ENCODE measurements around the gene DSC3. TPM values are rescaled to one million over a fixed set of nuclear protein-coding genes. Genes with fewer than 3 reads are reported as not detected.
A peak's percentile ranks its signal among the peaks of the same experiment; 100 is the strongest.
"Not testable (repeated sequence)": the region's sequence is repeated elsewhere in the genome, so short reads cannot be mapped to it uniquely, and the experiment has no call there.

Gene DSC3
- total RNA-seq, 1 experiment from 2014 or later: 7.6 TPM

- no peaks in the 10 kb centered on the region for H3K9me2 ChIP-seq (ENCODE audit: insufficient read depth)
- no peaks in the 10 kb centered on the region for H4K20me1 ChIP-seq (ENCODE audit: insufficient read depth)
- ATAC-seq: no peak
- DNase-seq (ENCODE audit: low read depth, low spot score): no peak
- ChIA-PET RAD21 (ENCODE audit: low non-redundant PET in 1 of 2, low total read pairs in 2 of 2, uncharacterized antibody in 2 of 2, unreplicated experiment in 2 of 2) (no interaction called here), CTCF (no interaction called here), POLR2A (no interaction called here)
- H3K36me3 ChIP-seq (ENCODE audit: control insufficient read depth in 1 of 2, insufficient read depth in 2 of 2, low read length in 2 of 2): no peaks in the 10 kb centered on the region
- H3K4me1 ChIP-seq (ENCODE audit: control insufficient read depth in 1 of 2, insufficient read depth in 2 of 2, low read length in 2 of 2): peaks cover 0 to 35% of the 10 kb centered on the region in 2 experiments; a peak in 2 of 4 replicates
- intact Hi-C loops (cut with micrococcal nuclease): no loop called here
- no peaks in the 10 kb centered on the region for H3K27me3 ChIP-seq (ENCODE audit: insufficient read depth, low read length)
- H3K9ac ChIP-seq (ENCODE audit: low read length): peak overlapping the region; percentile 70; the same call in 1 of the 2 replicates
- BruUV-seq (replicated peaks): no TSS peak
- H3K9me3 ChIP-seq (ENCODE audit: control insufficient read depth in 1 of 2, insufficient read depth in 1 of 2, low read depth in 1 of 2, low read length in 2 of 2): no peaks in the 10 kb centered on the region
- TF ChIP-seq ELF1 (IDR thresholded peaks at IDR 0.05; ENCODE audit: borderline replicate concordance, low read depth): no peak
- TF ChIP-seq SRF (IDR thresholded peaks at IDR 0.05; ENCODE audit: low read depth): peak; percentile 87
- TF ChIP-seq SP1 (IDR thresholded peaks at IDR 0.05; ENCODE audit: low read depth): peak; percentile 35; the same call in 1 of the 2 replicates
- TF ChIP-seq TCF7L2 (IDR thresholded peaks at IDR 0.05; ENCODE audit: borderline replicate concordance, extremely low read depth, insufficient read depth, insufficient read length): no peak
- TF ChIP-seq, protein P1, sequence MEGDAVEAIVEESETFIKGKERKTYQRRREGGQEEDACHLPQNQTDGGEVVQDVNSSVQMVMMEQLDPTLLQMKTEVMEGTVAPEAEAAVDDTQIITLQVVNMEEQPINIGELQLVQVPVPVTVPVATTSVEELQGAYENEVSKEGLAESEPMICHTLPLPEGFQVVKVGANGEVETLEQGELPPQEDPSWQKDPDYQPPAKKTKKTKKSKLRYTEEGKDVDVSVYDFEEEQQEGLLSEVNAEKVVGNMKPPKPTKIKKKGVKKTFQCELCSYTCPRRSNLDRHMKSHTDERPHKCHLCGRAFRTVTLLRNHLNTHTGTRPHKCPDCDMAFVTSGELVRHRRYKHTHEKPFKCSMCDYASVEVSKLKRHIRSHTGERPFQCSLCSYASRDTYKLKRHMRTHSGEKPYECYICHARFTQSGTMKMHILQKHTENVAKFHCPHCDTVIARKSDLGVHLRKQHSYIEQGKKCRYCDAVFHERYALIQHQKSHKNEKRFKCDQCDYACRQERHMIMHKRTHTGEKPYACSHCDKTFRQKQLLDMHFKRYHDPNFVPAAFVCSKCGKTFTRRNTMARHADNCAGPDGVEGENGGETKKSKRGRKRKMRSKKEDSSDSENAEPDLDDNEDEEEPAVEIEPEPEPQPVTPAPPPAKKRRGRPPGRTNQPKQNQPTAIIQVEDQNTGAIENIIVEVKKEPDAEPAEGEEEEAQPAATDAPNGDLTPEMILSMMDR (IDR thresholded peaks at IDR 0.05 in 2 of 3, conservative IDR thresholded peaks at IDR 0.05 in 1 of 3; ENCODE audit: borderline replicate concordance in 1 of 3, insufficient read depth in 1 of 3, low read depth in 2 of 3, low read length in 2 of 3): no peak
- TF ChIP-seq JUND (IDR thresholded peaks at IDR 0.05): 0 out of 2 replicates have a peak, but pooled peaks have one; percentile 24
- TF ChIP-seq ZNF274 (IDR thresholded peaks at IDR 0.05; ENCODE audit: low read depth, low read length): no peak
- TF ChIP-seq, protein P2, sequence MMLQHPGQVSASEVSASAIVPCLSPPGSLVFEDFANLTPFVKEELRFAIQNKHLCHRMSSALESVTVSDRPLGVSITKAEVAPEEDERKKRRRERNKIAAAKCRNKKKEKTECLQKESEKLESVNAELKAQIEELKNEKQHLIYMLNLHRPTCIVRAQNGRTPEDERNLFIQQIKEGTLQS (IDR thresholded peaks at IDR 0.05): no peak
- TF ChIP-seq, protein P3, sequence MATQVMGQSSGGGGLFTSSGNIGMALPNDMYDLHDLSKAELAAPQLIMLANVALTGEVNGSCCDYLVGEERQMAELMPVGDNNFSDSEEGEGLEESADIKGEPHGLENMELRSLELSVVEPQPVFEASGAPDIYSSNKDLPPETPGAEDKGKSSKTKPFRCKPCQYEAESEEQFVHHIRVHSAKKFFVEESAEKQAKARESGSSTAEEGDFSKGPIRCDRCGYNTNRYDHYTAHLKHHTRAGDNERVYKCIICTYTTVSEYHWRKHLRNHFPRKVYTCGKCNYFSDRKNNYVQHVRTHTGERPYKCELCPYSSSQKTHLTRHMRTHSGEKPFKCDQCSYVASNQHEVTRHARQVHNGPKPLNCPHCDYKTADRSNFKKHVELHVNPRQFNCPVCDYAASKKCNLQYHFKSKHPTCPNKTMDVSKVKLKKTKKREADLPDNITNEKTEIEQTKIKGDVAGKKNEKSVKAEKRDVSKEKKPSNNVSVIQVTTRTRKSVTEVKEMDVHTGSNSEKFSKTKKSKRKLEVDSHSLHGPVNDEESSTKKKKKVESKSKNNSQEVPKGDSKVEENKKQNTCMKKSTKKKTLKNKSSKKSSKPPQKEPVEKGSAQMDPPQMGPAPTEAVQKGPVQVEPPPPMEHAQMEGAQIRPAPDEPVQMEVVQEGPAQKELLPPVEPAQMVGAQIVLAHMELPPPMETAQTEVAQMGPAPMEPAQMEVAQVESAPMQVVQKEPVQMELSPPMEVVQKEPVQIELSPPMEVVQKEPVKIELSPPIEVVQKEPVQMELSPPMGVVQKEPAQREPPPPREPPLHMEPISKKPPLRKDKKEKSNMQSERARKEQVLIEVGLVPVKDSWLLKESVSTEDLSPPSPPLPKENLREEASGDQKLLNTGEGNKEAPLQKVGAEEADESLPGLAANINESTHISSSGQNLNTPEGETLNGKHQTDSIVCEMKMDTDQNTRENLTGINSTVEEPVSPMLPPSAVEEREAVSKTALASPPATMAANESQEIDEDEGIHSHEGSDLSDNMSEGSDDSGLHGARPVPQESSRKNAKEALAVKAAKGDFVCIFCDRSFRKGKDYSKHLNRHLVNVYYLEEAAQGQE (IDR thresholded peaks at IDR 0.05; ENCODE audit: low read depth): no peak
- peak; percentile 32; the same call in 1 of the 2 replicates for TF ChIP-seq FOSL1 (IDR thresholded peaks at IDR 0.05; ENCODE audit: low read depth)
- TF ChIP-seq, protein P4, sequence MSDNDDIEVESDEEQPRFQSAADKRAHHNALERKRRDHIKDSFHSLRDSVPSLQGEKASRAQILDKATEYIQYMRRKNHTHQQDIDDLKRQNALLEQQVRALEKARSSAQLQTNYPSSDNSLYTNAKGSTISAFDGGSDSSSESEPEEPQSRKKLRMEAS (IDR thresholded peaks at IDR 0.05): no peak
- no peak for TF ChIP-seq ZFX (IDR thresholded peaks at IDR 0.05)
- H3K4me2 ChIP-seq (ENCODE audit: low read length): peak overlapping the region; percentile 76
- peak overlapping the region in 1 of 2 experiments; percentile 8; a peak in 1 of 4 replicates for H3K4me3 ChIP-seq (replicated peaks in 1 of 2; ENCODE audit: low read depth in 1 of 2, low read length in 2 of 2)
- peaks cover 19% of the 10 kb centered on the region for H3K79me2 ChIP-seq (ENCODE audit: insufficient read depth, low read length)
- no peak overlapping the region for H2AFZ ChIP-seq (ENCODE audit: low read depth, low read length, poor library complexity, severe bottlenecking)
- peak overlapping the region; percentile 26; the same call in 1 of the 2 replicates for H3K27ac ChIP-seq (ENCODE audit: low read depth, low read length)
Measured at GRCh38 chr18:31039426-31039825, 3.1 kb downstream of the DSC3 start.

DNA sequence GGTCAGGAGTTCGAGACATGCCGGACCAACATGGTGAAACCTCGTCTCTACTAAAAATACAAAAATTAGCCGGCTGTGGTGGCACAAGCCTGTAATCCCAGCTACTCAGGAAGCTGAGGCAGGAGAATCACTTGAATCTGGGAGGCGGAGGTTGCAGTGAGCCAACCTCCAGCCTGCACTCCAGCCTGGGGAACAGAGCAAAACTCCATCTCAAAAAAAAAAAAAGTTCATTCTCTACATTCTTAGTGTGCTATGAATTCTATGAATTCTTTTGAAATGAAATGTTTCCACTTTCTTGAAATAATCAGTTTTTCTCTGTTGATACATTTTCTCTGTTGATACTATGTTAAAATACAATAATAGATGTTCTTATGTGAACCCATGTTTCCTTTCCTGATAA, 4.9 kb downstream of the DSC3 start:
- DNase-seq (ENCODE audit: low read depth, low spot score); H4K20me1 ChIP-seq (ENCODE audit: insufficient read depth); RAD21 ChIA-PET (ENCODE audit: low non-redundant PET in 1 of 2, low total read pairs in 2 of 2, uncharacterized antibody in 2 of 2, unreplicated experiment in 2 of 2); H3K9ac ChIP-seq (ENCODE audit: low read length); H3K9me2 ChIP-seq (ENCODE audit: insufficient read depth); BruUV-seq (replicated peaks); H3K4me3 ChIP-seq (replicated peaks in 1 of 2; ENCODE audit: low read depth in 1 of 2, low read length in 2 of 2); H3K36me3 ChIP-seq (ENCODE audit: control insufficient read depth in 1 of 2, insufficient read depth in 2 of 2, low read length in 2 of 2); H2AFZ ChIP-seq (ENCODE audit: low read depth, low read length, poor library complexity, severe bottlenecking); ATAC-seq; H3K9me3 ChIP-seq (ENCODE audit: control insufficient read depth in 1 of 2, insufficient read depth in 1 of 2, low read depth in 1 of 2, low read length in 2 of 2); H3K27ac ChIP-seq (ENCODE audit: low read depth, low read length); intact Hi-C loops (cut with micrococcal nuclease); CTCF ChIA-PET; H3K27me3 ChIP-seq (ENCODE audit: insufficient read depth, low read length); POLR2A ChIA-PET: not testable (repeated sequence)
- H3K4me2 ChIP-seq (ENCODE audit: low read length): peak overlapping the region; percentile 10
- H3K79me2 ChIP-seq (ENCODE audit: insufficient read depth, low read length): peaks cover 20% of the 10 kb centered on the region
- H3K4me1 ChIP-seq (ENCODE audit: control insufficient read depth in 1 of 2, insufficient read depth in 2 of 2, low read length in 2 of 2): peaks cover 0 to 21% of the 10 kb centered on the region in 2 experiments; a peak in 2 of 4 replicates
